ENCODE data around the gene OPN4. TPM values are rescaled to one million over a fixed set of nuclear protein-coding genes. Genes with fewer than 3 reads are reported as not detected.

OPN4 gene
- total RNA-seq, 1 donor from 2014 or later: not detected

DNA sequence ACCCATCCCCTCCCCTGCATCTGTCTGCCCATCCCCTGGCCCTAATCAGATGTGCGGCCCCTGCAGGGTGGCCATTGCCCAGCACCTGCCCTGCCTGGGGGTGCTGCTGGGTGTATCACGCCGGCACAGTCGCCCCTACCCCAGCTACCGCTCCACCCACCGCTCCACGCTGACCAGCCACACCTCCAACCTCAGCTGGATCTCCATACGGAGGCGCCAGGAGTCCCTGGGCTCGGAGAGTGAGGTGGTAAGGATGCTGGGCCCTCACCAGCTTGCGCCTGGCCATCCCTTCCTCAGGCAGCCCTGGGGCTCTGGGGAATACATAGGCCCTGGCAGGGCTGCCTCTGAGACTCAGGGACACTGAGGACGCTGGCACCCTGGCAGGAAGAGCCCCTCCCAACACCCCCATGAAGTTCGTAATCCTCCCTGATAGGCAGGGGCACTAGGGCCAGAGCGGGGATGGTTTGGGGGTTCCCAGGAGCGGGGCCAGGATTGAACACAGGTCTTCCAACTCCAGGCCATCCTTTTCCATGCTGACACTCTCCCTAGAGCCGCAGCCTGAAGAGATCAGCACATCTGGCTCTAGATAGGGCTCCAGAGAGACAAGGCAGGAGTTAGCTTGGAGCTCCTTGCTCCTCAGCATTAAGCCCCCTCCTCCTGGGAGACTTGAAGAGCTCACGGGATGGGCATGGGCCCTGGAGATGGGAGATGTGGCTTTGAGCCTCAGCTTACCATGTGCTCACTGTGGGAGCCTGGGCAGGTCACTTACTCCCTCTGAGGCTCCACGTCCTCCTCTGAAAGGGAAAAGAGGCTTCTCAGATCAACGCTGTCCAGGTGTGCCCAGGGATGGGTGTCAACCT is 8.1 kb downstream of the OPN4 start:
- intact Hi-C loops (cut with micrococcal nuclease): no loop called here

DNA sequence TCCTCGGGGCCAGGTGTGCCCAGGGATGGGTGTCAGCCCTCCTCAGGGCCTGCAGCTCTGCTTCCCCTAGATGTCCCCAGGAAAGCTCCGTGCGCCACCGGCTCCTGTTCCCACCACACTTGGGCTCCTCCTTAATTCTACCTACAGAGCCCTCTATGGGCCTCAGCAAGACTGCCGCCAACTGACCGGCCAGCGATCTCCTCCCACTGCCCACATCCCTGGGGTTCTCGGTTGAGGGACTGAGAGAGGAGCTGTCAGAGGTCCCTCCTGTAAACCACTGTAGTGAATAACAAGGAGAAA is 8.6 kb downstream of the OPN4 start:
- intact Hi-C loops (cut with micrococcal nuclease): no loop called here

- intact Hi-C loops (cut with micrococcal nuclease): no loop called here
These were observed 9.4 kb downstream of the OPN4 start for GRCh38 chr10:86663576-86664339.

DNA sequence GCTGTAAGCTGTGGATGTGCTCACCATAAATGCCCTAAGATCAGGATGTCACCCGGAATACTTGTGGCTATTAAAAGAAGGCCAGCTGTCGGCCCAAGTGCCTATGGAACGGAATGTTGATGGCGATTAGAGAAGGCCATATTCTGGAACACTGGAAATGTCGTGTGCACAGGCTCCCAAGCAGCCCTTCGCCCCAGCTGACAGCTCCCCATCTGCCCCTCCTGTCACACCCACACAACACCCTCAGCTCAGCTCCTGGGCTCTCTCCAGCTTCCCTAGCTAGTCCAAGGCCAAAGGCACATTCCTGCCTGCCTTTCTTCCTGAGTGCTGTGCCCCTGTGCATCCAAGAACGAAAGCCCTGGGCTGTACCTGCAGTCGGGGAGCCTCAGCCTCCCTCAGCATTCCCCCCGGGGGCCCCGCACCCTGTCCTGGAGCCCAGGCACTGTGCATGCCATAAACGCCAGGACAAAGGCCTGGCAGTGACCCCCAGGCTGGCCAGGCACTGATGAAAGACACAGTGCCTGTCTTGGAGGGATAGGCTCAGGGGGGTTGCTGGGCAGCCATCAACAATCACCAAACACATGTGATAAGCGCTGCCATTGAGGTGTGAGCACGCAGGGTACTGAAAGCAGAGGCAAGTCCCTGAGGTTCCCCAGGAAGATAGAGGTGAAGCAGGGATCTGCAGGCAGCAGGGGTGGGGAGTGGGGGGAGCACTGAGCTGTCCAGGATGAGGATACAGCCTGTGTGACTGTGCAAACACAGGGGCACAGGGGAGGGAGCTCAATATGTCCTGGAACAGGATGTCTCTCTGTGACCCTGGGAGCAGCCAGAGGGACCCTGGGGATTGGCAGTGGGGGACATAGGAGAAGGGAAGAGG is 10.2 kb downstream of the OPN4 start:
- intact Hi-C loops (cut with micrococcal nuclease): no loop called here

DNA sequence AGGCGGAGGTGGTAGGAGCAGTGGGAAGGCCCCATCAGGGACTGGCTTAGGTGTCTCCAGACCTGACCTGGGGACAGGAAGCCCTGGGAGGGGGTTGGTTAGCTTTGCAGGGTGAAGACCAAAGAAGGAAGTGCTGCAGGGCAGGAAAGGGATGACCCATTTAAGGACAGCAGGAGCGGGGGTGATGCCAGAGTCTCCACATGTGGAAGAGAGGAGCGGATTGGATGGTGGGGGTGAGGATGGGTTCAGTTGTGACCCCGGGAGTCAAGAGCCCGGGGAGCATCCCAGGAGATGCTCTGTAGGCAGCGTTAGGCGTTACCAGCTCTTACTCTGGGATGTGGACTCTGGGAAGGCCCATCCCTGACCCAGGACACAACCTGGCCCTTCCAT is 10.9 kb downstream of the OPN4 start:
- intact Hi-C loops (cut with micrococcal nuclease): no loop called here

GRCh38 chr10:86665868-86666267 is 11.5 kb downstream of the OPN4 start:
- intact Hi-C loops (cut with micrococcal nuclease): no loop called here

DNA sequence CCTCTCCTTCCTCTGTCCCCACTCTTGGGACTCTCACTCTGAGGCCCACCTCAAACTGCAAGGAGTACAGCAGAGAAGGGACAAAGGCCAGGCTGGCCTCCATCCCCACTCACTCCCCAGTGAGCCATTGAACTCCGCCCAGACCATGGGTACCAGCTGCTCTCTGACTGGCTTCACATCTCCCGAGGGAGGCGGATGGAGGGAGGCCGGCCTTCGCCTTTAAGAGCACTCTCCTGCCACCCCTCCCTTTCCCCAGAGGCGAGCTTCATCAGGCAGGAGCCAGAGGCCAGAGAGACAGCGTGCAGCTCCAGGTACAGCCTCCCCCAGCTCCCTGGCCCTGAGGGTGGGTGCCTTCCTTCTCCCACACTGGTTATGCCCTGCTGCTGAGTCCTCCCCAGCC is 12.2 kb downstream of the OPN4 start:
- intact Hi-C loops (cut with micrococcal nuclease): no loop called here

GRCh38 chr10:86667421-86668181 is 13.3 kb downstream of the OPN4 start:
- intact Hi-C loops (cut with micrococcal nuclease): no loop called here

DNA sequence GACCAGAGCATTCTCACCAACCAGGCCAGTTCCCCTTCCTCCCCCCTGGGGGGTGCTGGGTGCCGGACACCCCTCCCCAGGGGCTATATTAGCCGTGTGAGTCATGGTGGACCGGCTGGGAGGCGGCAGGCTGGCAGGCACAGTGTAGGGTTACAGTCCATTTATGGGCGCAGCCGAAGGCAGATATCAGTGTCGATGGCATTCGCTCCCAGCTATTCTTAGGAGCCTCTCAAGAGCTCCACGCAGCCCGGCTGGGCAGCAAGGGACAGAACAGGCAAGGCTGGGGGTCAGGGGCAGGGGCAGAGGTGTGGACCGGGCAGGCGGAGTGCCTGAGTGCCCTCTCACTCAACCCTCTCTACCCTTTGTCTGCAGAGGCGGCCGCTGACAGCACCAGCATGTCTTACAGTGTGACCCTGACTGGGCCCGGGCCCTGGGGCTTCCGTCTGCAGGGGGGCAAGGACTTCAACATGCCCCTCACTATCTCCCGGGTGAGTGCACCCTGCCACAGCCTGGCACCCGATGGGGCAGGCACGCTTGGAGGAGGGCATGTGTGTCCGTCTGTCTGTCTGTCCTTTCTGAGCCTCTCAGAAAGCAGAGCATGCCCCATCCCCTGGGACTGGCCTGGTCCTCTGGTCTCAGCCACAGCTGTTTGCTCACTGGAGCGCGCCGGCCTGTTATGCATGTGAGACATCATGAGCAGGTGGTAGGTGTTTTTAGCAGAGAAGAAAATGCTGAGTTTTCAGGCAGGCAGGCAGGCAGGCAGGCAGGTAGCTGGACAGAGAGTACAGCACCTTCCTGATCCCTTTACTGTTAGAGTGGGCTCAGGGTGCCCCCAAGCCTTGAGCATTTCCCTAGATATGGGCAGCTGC is 14.2 kb downstream of the OPN4 start, which contains the start of gene LDB3:
Gene LDB3 (plus strand): TSS at position 215 of the 869 bp plus-strand sequence. CDS start 181 bp downstream, at position 396.
- intact Hi-C loops (cut with micrococcal nuclease): no loop called here

- intact Hi-C loops (cut with micrococcal nuclease): no loop called here
These were observed 16.0 kb downstream of the OPN4 start for GRCh38 chr10:86670290-86670811.

GRCh38 chr10:86670876-86671275 is 16.5 kb downstream of the OPN4 start:
- intact Hi-C loops (cut with micrococcal nuclease): no loop called here

- intact Hi-C loops (cut with micrococcal nuclease): no loop called here
These were observed 17.1 kb downstream of the OPN4 start for GRCh38 chr10:86671419-86671818.

DNA sequence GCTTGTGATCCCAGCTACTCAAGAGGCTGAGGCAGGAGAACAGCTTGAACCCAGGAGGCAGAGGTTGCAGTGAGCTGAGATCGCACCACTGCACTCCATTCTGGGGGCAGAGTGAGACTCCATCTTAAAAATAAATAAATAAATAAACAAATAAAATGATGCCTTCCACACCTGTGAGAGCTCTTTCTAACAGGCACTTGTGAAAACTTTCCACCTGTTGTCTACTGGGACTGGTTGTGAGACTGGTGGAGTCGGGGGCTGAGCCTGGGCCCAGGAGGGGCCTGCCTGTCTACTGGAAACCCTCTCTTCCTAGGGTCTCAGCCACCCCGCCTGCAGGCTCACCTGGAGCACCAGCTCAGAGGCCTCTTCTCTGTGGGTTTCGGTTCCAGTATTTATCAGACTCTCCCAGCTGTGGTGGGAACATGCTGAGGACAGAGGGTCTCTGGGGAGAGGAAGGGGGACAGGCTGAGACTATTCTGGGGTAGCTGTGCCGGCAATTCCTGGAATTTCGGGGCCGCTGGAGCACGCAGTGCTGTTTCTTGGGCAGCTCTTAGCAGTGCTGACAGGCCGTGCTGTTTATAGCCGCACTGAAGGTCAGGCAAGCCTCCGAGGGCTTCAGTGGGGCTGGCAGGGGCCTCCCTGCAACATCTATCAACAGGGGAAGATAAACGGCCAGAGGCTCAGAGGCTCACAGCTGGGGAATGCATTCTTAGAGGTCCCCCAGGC is 17.8 kb downstream of the OPN4 start:
- intact Hi-C loops (cut with micrococcal nuclease): no loop called here

DNA sequence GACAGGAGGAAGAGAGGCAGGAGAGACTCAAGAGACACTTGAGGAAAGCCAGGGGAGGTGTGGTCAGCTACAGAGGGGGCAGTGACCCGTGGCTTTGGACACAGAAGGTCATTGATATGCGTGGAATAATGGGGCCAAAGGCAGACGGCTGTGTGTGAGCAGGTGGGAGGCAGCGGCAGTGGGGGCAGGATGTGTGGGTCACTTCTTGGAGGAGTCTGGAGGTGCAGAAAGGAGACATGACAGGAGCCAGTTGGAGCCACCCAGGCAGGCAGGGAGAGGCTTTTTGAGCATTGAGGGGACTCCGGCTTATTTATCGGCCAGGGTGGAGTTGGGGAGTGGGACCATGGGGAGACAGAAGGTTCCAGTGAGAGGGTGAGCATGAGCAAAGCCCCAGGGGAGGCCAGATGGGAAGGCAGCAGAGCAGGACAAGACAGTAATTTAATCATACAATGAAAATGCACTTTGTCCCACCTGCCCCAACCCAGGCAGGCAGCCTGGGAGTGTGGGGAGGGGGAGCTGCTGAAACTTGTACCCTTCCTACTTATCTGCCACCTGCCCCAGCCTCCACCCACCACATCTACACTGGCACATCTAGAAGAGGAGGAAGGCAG is 19.0 kb downstream of the OPN4 start:
- intact Hi-C loops (cut with micrococcal nuclease): no loop called here

- intact Hi-C loops (cut with micrococcal nuclease): no loop called here
These were observed 19.7 kb downstream of the OPN4 start for GRCh38 chr10:86673827-86674581.

- intact Hi-C loops (cut with micrococcal nuclease): no loop called here
These were observed 20.6 kb downstream of the OPN4 start for GRCh38 chr10:86674912-86675311.

GRCh38 chr10:86677374-86677773 is 23.0 kb downstream of the OPN4 start:
- intact Hi-C loops (cut with micrococcal nuclease): no loop called here

Data from T-helper 2 cell treated with Interferon-gamma antibody and Interleukin-4, amounts not matched to agents 100 ng/mL and 5 ng/mL, for 36 hours (primary cell).